Measurements from ENCODE around the gene ECM2. TPM values are rescaled to one million over a fixed set of nuclear protein-coding genes. Genes with fewer than 3 reads are reported as not detected.

The ECM2 gene
- total and polyA plus RNA-seq, 12 donors: 3.8 to 22.0 (median 8.3) TPM

GRCh38 chr9:92480986-92481633, 54.7 kb downstream of the ECM2 start:
- peak overlapping the region in 1 of 4 donors; percentile 12 for H3K4me3 ChIP-seq
- 66 to 74% (median 68%) methylated on average over 2 of the region's 2 CpGs for WGBS, 4 donors
- H3K4me1 ChIP-seq (replicated peaks in 1 of 2): no peaks in the 10 kb centered on the region
- no peak for DNase-seq
- H3K27ac ChIP-seq: peak overlapping the region in 2 of 5 donors; percentile 41 to 53
- no peaks in the 10 kb centered on the region for H3K9me3 ChIP-seq (replicated peaks in 1 of 3)
- TF ChIP-seq, protein P1, sequence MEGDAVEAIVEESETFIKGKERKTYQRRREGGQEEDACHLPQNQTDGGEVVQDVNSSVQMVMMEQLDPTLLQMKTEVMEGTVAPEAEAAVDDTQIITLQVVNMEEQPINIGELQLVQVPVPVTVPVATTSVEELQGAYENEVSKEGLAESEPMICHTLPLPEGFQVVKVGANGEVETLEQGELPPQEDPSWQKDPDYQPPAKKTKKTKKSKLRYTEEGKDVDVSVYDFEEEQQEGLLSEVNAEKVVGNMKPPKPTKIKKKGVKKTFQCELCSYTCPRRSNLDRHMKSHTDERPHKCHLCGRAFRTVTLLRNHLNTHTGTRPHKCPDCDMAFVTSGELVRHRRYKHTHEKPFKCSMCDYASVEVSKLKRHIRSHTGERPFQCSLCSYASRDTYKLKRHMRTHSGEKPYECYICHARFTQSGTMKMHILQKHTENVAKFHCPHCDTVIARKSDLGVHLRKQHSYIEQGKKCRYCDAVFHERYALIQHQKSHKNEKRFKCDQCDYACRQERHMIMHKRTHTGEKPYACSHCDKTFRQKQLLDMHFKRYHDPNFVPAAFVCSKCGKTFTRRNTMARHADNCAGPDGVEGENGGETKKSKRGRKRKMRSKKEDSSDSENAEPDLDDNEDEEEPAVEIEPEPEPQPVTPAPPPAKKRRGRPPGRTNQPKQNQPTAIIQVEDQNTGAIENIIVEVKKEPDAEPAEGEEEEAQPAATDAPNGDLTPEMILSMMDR (IDR thresholded peaks at IDR 0.05): no peak
- TF ChIP-seq POLR2A (IDR thresholded peaks at IDR 0.05): no peak
- no peaks in the 10 kb centered on the region for H3K27me3 ChIP-seq
- intact Hi-C loops (cut with DNase I): no loop called here
- no peaks in the 10 kb centered on the region for H3K36me3 ChIP-seq (replicated peaks in 1 of 2)

DNA sequence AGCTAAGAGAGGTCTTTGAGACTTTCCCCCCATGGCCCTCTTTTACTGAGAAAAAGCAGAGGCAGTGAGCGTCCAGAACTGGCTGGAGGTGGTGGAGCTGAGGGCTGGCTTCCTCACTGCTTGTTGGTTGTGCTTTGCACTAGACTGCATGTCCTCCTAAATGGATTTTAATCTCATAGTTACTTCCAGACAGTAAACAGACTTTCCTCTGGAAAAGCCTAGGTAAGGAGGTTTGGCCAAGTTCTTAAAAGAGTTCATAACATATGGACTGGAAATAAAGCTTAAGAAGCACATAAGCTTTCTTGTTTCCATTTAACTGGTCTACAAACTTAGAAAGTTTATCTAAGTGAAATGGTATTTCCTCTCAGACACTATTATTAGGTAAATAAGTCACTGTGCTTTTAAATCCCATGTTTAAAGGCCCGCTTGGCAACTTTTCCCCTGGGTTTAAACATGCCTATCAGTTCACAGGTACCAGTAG, 55.5 kb downstream of the ECM2 start:
- Histone ChIP-seq H3K4me3 (peak overlapping the region in 1 of 4 donors; percentile 12), H3K4me1 (replicated peaks in 1 of 2) (no peaks in the 10 kb centered on the region), H3K9me3 (replicated peaks in 1 of 3) (no peaks in the 10 kb centered on the region), H3K27ac (peak overlapping the region in 2 of 5 donors; percentile 42 to 53), H3K27me3 (no peaks in the 10 kb centered on the region), H3K36me3 (replicated peaks in 1 of 2) (no peaks in the 10 kb centered on the region)
- TF ChIP-seq, protein P1 (IDR thresholded peaks at IDR 0.05): no peak
- no peak for TF ChIP-seq POLR2A (IDR thresholded peaks at IDR 0.05)
- 62 to 76% (median 72%) methylated on average over 2 of the region's 2 CpGs for WGBS, 4 donors
- no peak for DNase-seq
- intact Hi-C loops (cut with DNase I): no loop called here

GRCh38 chr9:92479346-92479745, 56.4 kb downstream of the ECM2 start:
- peak overlapping the region in 1 of 5 donors; percentile 53 for H3K27ac ChIP-seq
- intact Hi-C loops (cut with DNase I): no loop called here
- H3K36me3 ChIP-seq (replicated peaks in 1 of 2): no peaks in the 10 kb centered on the region
- DNase-seq: no peak
- no peaks in the 10 kb centered on the region for H3K9me3 ChIP-seq (replicated peaks in 1 of 3)
- no peak overlapping the region for H3K4me3 ChIP-seq
- H3K27me3 ChIP-seq: no peaks in the 10 kb centered on the region
- TF ChIP-seq, protein P1 (IDR thresholded peaks at IDR 0.05): no peak
- no peak for TF ChIP-seq POLR2A (IDR thresholded peaks at IDR 0.05)
- H3K4me1 ChIP-seq (replicated peaks in 1 of 2): no peaks in the 10 kb centered on the region

DNA sequence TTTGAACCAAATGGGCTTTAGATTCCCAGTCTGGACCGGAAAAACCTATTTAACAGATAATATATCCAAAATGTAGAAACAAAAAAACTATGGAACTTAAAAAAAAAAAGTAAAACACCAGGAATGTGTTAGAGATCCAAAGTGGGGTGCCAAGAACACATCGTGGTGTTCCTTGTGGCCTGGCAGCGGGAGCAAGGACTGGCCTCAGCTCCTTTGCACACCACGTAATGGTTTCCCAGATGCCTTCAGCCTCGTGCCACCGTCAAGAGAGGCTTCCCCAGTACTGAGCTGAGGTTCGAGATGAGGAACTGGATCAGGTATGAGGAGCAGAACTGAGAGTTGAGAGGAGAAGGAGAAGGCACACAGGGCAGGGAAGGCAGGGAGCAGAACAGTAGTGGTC, 57.0 kb downstream of the ECM2 start:
- intact Hi-C loops (cut with DNase I): no loop called here
- H3K27me3 ChIP-seq: no peaks in the 10 kb centered on the region
- H3K9me3 ChIP-seq (replicated peaks in 1 of 3): no peaks in the 10 kb centered on the region
- H3K4me3 ChIP-seq: no peak overlapping the region
- TF ChIP-seq, protein P1 (IDR thresholded peaks at IDR 0.05): no peak
- TF ChIP-seq POLR2A (IDR thresholded peaks at IDR 0.05): no peak
- H3K4me1 ChIP-seq (replicated peaks in 1 of 2): no peaks in the 10 kb centered on the region
- peak overlapping the region in 1 of 5 donors; percentile 53 for H3K27ac ChIP-seq
- no peak for DNase-seq
- WGBS, 4 donors: 88 to 95% (median 92%) methylated on average over 7 of the region's 7 CpGs
- H3K36me3 ChIP-seq (replicated peaks in 1 of 2): no peaks in the 10 kb centered on the region

Measured in adrenal gland (tissue), 12 donors.